ENCODE results near the gene PDE1A. TPM values are rescaled to one million over a fixed set of nuclear protein-coding genes. Genes with fewer than 3 reads are reported as not detected.
A peak's percentile ranks its signal among the peaks of the same experiment; 100 is the strongest.

The PDE1A gene
- total RNA-seq, 4 donors from 2014 or later = 72.3 to 101 (median 85.7) TPM

DNA sequence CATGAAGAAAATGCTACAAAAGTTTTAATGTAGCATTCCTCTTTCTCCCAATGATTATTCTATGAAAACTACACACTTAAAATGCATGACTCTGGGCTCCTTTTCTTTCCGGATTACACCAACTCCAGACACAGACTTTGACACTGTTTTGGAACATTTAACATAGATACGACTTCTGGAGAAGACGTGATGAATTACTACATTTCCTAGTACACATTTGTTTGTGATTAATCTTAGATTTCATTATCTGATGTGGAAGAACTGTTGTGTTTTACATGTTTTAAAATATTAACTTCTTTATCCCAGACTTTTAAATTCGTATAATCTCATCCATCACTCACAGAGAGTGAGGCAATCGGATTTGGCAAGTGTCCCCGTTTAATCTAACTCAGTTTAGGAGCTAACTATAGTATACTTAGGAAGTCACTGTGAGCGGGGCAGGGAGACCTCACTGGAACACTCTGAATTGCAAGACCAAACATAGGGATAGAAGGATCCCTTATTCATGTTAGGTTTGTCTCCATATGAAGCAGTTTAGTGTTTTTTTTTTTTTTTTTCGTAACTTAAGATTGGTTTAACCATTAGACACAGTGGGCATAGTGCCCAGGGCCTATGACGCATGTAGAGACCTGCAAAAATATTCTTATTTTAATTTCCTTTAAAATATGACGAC, 66.7 kb downstream of the PDE1A start:
- DNase-seq = no peak

DNA sequence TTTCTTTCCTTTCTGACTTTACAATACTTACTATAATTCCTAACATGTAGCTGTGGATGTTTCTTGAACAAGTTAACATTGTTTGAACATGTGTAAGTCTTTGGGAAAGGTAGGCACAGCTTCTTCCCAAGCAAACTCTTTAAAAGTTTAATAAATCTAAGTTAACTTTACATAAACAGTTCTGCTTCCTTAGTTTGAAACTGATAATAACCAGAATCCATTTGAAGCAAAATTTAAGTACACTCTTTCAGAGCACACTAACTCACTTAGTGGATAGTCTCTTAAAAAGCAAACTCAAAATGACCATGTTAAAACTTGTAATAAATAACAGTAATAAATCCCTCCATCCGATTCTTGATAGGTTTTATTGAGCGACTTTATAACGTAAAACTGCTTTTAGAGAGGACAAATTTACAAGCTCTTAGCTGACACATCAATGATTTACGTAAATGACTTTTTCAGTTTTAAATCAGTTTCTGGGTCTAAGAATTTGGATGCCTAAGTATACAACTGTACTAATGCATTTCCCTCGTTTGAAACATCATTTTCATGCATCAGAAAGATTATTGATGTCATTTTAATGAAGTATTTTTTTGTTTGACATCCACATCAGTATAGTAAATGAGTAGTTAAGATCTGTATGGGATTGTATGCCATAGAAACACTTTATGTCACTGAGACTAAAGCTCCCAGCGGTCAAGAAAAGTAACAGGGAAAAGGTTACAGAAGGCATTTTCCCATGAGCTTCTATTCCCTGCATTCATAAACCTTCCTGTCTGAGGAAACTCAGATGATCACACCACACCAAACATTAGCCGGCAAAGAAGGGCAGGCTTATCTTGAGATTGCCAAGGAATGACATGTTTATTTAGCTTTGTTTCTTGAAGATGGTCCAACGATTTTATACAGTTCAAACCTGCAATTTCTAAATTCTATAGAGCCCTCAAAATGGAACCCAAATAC, 67.5 kb downstream of the PDE1A start:
- peak overlapping the region; percentile 40 to 53 (median 52) for H3K27ac ChIP-seq
- no peak for TF ChIP-seq POLR2A (IDR thresholded peaks at IDR 0.05)
- TF ChIP-seq, protein P1, sequence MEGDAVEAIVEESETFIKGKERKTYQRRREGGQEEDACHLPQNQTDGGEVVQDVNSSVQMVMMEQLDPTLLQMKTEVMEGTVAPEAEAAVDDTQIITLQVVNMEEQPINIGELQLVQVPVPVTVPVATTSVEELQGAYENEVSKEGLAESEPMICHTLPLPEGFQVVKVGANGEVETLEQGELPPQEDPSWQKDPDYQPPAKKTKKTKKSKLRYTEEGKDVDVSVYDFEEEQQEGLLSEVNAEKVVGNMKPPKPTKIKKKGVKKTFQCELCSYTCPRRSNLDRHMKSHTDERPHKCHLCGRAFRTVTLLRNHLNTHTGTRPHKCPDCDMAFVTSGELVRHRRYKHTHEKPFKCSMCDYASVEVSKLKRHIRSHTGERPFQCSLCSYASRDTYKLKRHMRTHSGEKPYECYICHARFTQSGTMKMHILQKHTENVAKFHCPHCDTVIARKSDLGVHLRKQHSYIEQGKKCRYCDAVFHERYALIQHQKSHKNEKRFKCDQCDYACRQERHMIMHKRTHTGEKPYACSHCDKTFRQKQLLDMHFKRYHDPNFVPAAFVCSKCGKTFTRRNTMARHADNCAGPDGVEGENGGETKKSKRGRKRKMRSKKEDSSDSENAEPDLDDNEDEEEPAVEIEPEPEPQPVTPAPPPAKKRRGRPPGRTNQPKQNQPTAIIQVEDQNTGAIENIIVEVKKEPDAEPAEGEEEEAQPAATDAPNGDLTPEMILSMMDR (IDR thresholded peaks at IDR 0.05) = no peak
- no peaks in the 10 kb centered on the region for H3K27me3 ChIP-seq
- no peaks in the 10 kb centered on the region for H3K36me3 ChIP-seq
- 61 to 62% methylated on average over 8 of the region's 8 CpGs for WGBS, 2 donors
- no peak for DNase-seq
- H3K9me3 ChIP-seq = no peaks in the 10 kb centered on the region
- intact Hi-C loops (cut with DNase I) = no loop called here
- H3K4me3 ChIP-seq (replicated peaks in 1 of 3) = no peak overlapping the region
- H3K4me1 ChIP-seq = peaks cover 23 to 29% of the 10 kb centered on the region in 2 donors

More for the DNA sequence above, 66.7 kb downstream of the PDE1A start:
- Histone ChIP-seq H3K27me3 (no peaks in the 10 kb centered on the region), H3K9me3 (no peaks in the 10 kb centered on the region), H3K4me3 (replicated peaks in 1 of 3) (no peak overlapping the region), H3K36me3 (no peaks in the 10 kb centered on the region), H3K27ac (peak overlapping the region; percentile 40 to 53 (median 52)), H3K4me1 (peaks cover 23 to 29% of the 10 kb centered on the region in 2 donors)
- TF ChIP-seq POLR2A (IDR thresholded peaks at IDR 0.05) = no peak
- TF ChIP-seq, protein P1 (IDR thresholded peaks at IDR 0.05) = no peak
- intact Hi-C loops (cut with DNase I) = no loop called here
- 57 to 64% methylated on average over 10 of the region's 10 CpGs for WGBS, 2 donors

DNA sequence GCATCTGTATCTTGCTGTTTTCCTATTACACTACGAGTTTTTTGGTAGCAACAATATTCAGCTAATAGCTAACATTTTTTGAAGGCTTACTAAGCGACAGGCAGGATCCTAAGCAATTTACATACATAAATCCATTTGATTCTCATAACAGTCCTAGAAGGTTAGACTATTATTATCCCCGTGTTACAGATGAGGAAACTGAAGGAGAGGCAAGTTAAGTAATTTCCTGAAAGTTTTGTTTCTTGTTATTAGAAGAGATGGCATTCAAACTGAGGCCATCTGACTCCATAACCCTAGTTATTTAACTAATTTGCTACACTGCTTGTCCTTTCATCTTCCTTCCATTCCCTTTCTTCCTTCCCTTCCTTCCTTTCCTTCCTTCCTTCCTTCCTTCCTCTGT, 68.2 kb downstream of the PDE1A start:
- H3K27me3 ChIP-seq = no peaks in the 10 kb centered on the region
- peaks cover 23 to 29% of the 10 kb centered on the region in 2 donors for H3K4me1 ChIP-seq
- no peaks in the 10 kb centered on the region for H3K9me3 ChIP-seq
- peak overlapping the region in 1 of 3 donors; percentile 40 for H3K27ac ChIP-seq
- no peak for DNase-seq
- H3K36me3 ChIP-seq = no peaks in the 10 kb centered on the region
- TF ChIP-seq, protein P1 (IDR thresholded peaks at IDR 0.05) = no peak
- no peak overlapping the region for H3K4me3 ChIP-seq (replicated peaks in 1 of 3)
- 91 to 92% methylated on average over 3 of the region's 3 CpGs for WGBS, 2 donors
- intact Hi-C loops (cut with DNase I) = no loop called here

DNA sequence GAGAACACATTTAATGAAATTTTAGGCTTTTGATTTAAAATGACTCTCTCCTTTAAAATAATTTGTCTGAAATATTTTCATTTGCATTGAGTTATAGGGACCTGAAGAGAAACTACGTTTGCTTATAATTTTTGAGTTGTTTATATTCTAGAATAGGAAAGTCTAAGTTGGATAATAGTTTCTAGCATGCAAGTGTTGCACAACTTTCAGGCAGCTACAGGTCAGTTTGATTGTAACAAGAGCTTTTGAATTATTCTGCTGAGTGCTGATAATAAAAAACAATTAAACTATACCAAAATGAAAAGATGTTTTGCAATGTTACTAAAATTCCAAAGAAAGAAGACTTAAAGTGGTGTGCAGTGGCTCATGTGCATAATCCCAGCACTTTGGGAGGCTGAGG, 71.0 kb downstream of the PDE1A start:
- peaks cover 20 to 21% of the 10 kb centered on the region in 2 donors for H3K4me1 ChIP-seq
- TF ChIP-seq, protein P1 (IDR thresholded peaks at IDR 0.05) = no peak
- no peak for TF ChIP-seq POLR2A (IDR thresholded peaks at IDR 0.05)
- no peak overlapping the region for H3K27ac ChIP-seq
- H3K9me3 ChIP-seq = no peaks in the 10 kb centered on the region
- WGBS, 2 donors = 67 to 79% methylated on average over 1 of the region's 1 CpG
- no peak for DNase-seq
- H3K27me3 ChIP-seq = no peaks in the 10 kb centered on the region
- intact Hi-C loops (cut with DNase I) = no loop called here
- H3K36me3 ChIP-seq = no peaks in the 10 kb centered on the region
- H3K4me3 ChIP-seq (replicated peaks in 1 of 3) = no peak overlapping the region

DNA sequence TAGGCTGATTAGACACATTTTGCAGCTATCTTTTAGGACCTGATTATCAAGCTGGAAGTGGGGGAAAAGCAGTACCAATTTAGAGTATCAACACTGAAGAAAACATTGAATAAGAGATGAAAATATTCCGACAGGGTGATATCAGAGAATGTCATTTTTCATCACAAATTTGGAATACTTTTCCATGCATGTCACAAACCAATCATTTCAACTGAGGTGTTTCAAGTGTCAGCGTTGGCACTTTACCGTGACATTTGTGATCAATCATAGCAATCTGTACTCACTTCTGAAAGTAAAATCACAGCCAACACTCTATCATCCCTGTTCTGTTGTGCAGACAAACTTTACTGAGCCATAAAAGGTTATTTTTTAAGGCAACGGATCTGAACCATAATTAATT, 75.4 kb downstream of the PDE1A start:
- Histone ChIP-seq H3K4me1 (peaks cover 0 to 1% of the 10 kb centered on the region in 2 donors), H3K9me3 (no peaks in the 10 kb centered on the region), H3K27ac (no peak overlapping the region), H3K27me3 (no peaks in the 10 kb centered on the region), H3K36me3 (no peaks in the 10 kb centered on the region), H3K4me3 (replicated peaks in 1 of 3) (no peak overlapping the region)
- TF ChIP-seq, protein P1 (IDR thresholded peaks at IDR 0.05) = no peak
- no peak for TF ChIP-seq POLR2A (IDR thresholded peaks at IDR 0.05)
- WGBS, 2 donors = 94% methylated on average over 4 of the region's 4 CpGs
- intact Hi-C loops (cut with DNase I) = no loop called here
- no peak for DNase-seq

Data from thyroid gland (tissue), 4 donors.